Spleen (tissue), 3 donors: ENCODE data around the gene C4orf33.

ENCODE experiments used
- POLR2A ChIP-seq, 3 donors: fragments of 450-650 bp; IDR thresholded peaks; one replicate each; pipeline ENCODE4 v1.5.1; 2017; ENCODE audit warnings: antibody characterized with exemption in 3 of 3, mild to moderate bottlenecking in 1 of 3
- POLR2AphosphoS5 ChIP-seq, 3 donors: sonication (generic); formaldehyde crosslinking; IDR thresholded peaks; one replicate each; pipeline ENCODE4 v1.5.1; 2017; ENCODE audit warnings: antibody characterized with exemption in 3 of 3

DNA sequence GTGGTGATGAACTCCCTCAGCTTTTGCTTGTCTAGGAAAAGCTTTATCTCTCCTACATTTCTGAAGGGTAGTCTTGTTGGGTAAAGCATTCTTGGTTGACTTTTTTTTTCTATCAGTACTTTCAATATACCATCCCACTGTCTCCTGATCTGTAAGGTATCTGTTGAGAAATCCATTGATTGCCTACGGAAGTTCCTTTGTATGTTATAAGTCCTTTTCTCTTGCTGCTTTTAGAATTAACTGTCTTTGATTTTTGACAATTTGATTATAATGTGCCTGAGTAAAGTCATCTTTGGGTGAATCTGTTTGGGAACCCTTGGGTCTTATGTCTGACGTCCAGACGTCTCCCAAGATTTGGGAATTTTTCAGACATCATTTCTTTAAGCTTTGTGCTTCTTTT, 33.4 kb upstream of the C4orf33 start:
- TF ChIP-seq POLR2A (IDR thresholded peaks at IDR 0.05) (no peak), POLR2AphosphoS5 (IDR thresholded peaks at IDR 0.05) (no peak)
